Chondrocyte (in vitro differentiated cells): ENCODE measurements around the gene ATF5. TPM values are rescaled to one million over a fixed set of nuclear protein-coding genes. Genes with fewer than 3 reads are reported as not detected.
A peak's percentile ranks its signal among the peaks of the same experiment; 100 is the strongest.

ENCODE experiments used
- DNase-seq: peaks from one replicate; pipeline ENCODE4 v3.0.0; 2021; ENCODE audit warnings: mixed read lengths, low spot score
- H3K27ac Mint-ChIP-seq: one replicate; pipeline ENCODE4 v1.8.0; 2021; ENCODE audit warnings: mild to moderate bottlenecking, moderate library complexity, mixed read lengths; ENCODE audit not compliant: unreplicated experiment
- H3K27me3 Mint-ChIP-seq: 2 replicates; pipeline ENCODE4 v1.8.0; 2021; ENCODE audit warnings: low read depth, mixed read lengths
- H3K36me3 Mint-ChIP-seq: 2 replicates; pipeline ENCODE4 v1.8.0; 2021; ENCODE audit warnings: low read depth, mixed read lengths
- H3K4me1 Mint-ChIP-seq: 2 replicates; pipeline ENCODE4 v1.8.0; 2021; ENCODE audit warnings: low read depth, mild to moderate bottlenecking, mixed read lengths
- H3K4me3 Mint-ChIP-seq: one replicate; pipeline ENCODE4 v1.8.0; 2021; ENCODE audit warnings: mild to moderate bottlenecking, moderate library complexity, mixed read lengths; ENCODE audit not compliant: unreplicated experiment
- H3K9me3 Mint-ChIP-seq: 2 replicates; pipeline ENCODE4 v1.8.0; 2021; ENCODE audit warnings: low read depth, mixed read lengths
- CTCF ChIP-seq: fragments of 200-600 bp; sonication (generic); IDR thresholded peaks from 2 replicates; pipeline ENCODE4 v1.5.0; 2021; ENCODE audit warnings: antibody characterized with exemption, mild to moderate bottlenecking, moderate library complexity
- total RNA-seq: library from RNA; stranded (reverse); gene quantifications from 3 replicates; pipeline ENCODE4 v1.2.1, GENCODE V29; 2021

Gene ATF5
- total RNA-seq, 1 donor from 2014 or later = 53.4 TPM

DNA sequence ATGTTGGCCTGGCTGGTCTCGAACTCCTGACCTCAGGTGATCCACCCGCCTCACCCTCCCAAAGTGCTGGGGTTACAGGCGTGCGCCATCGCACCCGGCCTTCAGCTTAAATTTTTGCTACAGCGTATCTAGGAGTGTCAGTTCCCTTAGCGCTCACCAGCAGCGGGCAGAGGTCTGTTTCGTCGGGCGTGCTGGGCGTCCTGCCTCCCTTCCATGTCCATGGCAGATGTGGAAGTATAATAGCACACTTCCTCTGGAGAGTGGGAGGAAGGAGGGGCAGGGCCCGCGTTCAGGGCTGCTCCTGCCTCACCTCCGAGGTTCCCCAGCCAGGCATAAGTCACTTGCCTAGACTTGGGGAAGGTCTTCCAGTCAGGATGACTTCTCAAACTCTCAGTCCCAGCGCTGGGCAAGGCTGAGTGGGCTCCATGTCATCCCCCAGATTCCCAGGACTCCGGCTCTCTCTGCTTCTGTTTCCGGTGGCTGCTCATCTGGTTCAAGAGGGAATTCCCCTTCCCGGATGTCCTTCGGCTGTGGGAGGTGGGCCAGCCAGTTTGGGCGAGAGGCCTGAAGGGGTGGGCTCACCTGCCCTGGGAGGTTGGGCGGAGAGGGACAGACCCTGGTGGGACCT, 41.9 kb upstream of the ATF5 start:
- no peak for TF ChIP-seq CTCF
- Mint-ChIP-seq H3K9me3 (no peaks in the 10 kb centered on the region), H3K4me3 (no peak overlapping the region), H3K4me1 (peaks cover 2% of the 10 kb centered on the region), H3K27ac (no peak overlapping the region), H3K27me3 (peaks cover 2% of the 10 kb centered on the region), H3K36me3 (peaks cover 22% of the 10 kb centered on the region)
- DNase-seq = peak; percentile 89

- peak; percentile 77 for DNase-seq
- no peak for TF ChIP-seq CTCF
- H3K36me3 Mint-ChIP-seq = peaks cover 19% of the 10 kb centered on the region
- peaks cover 9% of the 10 kb centered on the region for H3K27me3 Mint-ChIP-seq
- H3K4me3 Mint-ChIP-seq = no peak overlapping the region
- H3K4me1 Mint-ChIP-seq = peaks cover 2% of the 10 kb centered on the region
- H3K9me3 Mint-ChIP-seq = no peaks in the 10 kb centered on the region
- H3K27ac Mint-ChIP-seq = no peak overlapping the region
These were observed 41.1 kb upstream of the ATF5 start for GRCh38 chr19:49887665-49888509.

DNA sequence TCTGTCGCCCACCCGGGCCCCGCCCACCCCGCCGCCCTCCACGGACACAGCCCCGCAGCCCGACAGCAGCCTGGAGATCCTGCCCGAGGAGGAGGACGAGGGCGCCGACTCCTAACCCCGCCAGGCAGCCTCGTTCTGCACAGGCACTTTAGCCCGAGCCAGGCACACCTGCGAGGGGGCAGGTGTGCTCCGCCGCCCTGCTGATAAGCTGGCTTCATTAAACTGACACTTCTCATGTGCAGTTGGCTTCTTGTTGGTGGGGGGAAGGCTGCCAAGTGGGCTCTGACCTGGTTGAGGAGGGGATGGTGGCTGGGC, 40.5 kb upstream of the ATF5 start:
- Mint-ChIP-seq H3K27ac (no peak overlapping the region), H3K36me3 (peaks cover 15% of the 10 kb centered on the region), H3K27me3 (peaks cover 10% of the 10 kb centered on the region), H3K9me3 (no peaks in the 10 kb centered on the region), H3K4me3 (no peak overlapping the region), H3K4me1 (peaks cover 2% of the 10 kb centered on the region)
- no peak for TF ChIP-seq CTCF
- DNase-seq = peak; percentile 64

- Mint-ChIP-seq H3K4me1 (peaks cover 2% of the 10 kb centered on the region), H3K27ac (no peak overlapping the region), H3K27me3 (peaks cover 10% of the 10 kb centered on the region), H3K9me3 (no peaks in the 10 kb centered on the region), H3K36me3 (peaks cover 12% of the 10 kb centered on the region), H3K4me3 (no peak overlapping the region)
- peak; percentile 87 for DNase-seq
- TF ChIP-seq CTCF = no peak
These were observed 39.8 kb upstream of the ATF5 start for GRCh38 chr19:49889038-49889686.

GRCh38 chr19:49889687-49890348, 39.2 kb upstream of the ATF5 start:
- Mint-ChIP-seq H3K27me3 (peaks cover 10% of the 10 kb centered on the region), H3K4me3 (peak overlapping the region; percentile 59), H3K27ac (no peak overlapping the region)

More at GRCh38 chr19:49889687-49890348, 39.2 kb upstream of the ATF5 start:
- Mint-ChIP-seq H3K36me3 (peaks cover 6% of the 10 kb centered on the region), H3K4me1 (peaks cover 2% of the 10 kb centered on the region), H3K9me3 (no peaks in the 10 kb centered on the region)
- peak; percentile 93 for DNase-seq
- peak; percentile 84 for TF ChIP-seq CTCF
